Mammary epithelial cell (primary cell): Measurements from ENCODE around the gene ACER2.

Experiments
- EZH2 ChIP-seq: IDR thresholded peaks from 2 replicates; pipeline ENCODE4 v1.6.1; 2012; ENCODE audit warnings: low read length, inconsistent platforms, borderline replicate concordance
- TF ChIP-seq, protein P1 (sequence below), 2 donors: IDR thresholded peaks in 1 of 2; conservative IDR thresholded peaks in 1 of 2; 2 replicates each; pipeline ENCODE4 v1.5.1; 2011 to 2012; ENCODE audit warnings: inconsistent platforms in 2 of 2, low read length in 2 of 2, mild to moderate bottlenecking in 2 of 2, control low read depth in 1 of 2, low read depth in 1 of 2; ENCODE audit not compliant: insufficient read depth in 1 of 2; ENCODE audit errors: extremely low read depth in 1 of 2

DNA sequence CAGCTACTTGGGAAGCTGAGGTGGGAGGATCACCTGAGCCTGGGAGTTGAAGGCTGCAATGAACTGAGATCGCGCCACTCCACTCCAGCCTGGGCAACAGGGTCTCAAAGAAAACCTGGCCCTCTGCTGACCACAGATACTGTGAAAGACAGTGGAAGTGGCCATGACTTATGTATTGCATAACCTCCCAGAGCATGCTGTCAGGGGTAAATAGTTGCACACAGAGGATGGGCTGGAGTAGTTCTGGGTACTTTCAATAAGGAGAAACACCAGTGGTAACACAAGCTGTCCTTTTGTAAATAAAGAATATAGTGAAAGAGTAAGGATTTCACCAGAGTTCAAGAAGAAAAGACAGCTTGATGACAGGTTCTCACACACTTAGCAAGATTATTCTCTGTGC lies 1.8 kb downstream of the ACER2 start:
- TF ChIP-seq, protein P1, sequence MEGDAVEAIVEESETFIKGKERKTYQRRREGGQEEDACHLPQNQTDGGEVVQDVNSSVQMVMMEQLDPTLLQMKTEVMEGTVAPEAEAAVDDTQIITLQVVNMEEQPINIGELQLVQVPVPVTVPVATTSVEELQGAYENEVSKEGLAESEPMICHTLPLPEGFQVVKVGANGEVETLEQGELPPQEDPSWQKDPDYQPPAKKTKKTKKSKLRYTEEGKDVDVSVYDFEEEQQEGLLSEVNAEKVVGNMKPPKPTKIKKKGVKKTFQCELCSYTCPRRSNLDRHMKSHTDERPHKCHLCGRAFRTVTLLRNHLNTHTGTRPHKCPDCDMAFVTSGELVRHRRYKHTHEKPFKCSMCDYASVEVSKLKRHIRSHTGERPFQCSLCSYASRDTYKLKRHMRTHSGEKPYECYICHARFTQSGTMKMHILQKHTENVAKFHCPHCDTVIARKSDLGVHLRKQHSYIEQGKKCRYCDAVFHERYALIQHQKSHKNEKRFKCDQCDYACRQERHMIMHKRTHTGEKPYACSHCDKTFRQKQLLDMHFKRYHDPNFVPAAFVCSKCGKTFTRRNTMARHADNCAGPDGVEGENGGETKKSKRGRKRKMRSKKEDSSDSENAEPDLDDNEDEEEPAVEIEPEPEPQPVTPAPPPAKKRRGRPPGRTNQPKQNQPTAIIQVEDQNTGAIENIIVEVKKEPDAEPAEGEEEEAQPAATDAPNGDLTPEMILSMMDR (conservative IDR thresholded peaks at IDR 0.05 in 1 of 2, IDR thresholded peaks at IDR 0.05 in 1 of 2; ENCODE audit: extremely low read depth in 1 of 2, insufficient read depth in 1 of 2, low read depth in 1 of 2, low read length in 2 of 2): no peak
- no peak for TF ChIP-seq EZH2
